Ishikawa (cell line): ENCODE measurements around the gene PRDM8.

Experiments used
- MAX ChIP-seq: IDR thresholded peaks from 2 replicates; pipeline ENCODE4 v1.6.1; 2012
- NFIC ChIP-seq: IDR thresholded peaks from 2 replicates; pipeline ENCODE4 v1.6.1; 2012
- RAD21 ChIP-seq: IDR thresholded peaks from 2 replicates; pipeline ENCODE4 v1.6.1; 2012; ENCODE audit warnings: low read depth
- YY1 ChIP-seq: IDR thresholded peaks from 2 replicates; pipeline ENCODE4 v1.6.1; 2012; ENCODE audit warnings: low read depth
- ZBTB7A ChIP-seq: IDR thresholded peaks from 2 replicates; pipeline ENCODE4 v1.6.1; 2012; ENCODE audit warnings: low read depth
- TF ChIP-seq, protein P1 (sequence below): IDR thresholded peaks from 2 replicates; pipeline ENCODE4 v1.6.1; 2012; ENCODE audit warnings: low read depth, mild to moderate bottlenecking

DNA sequence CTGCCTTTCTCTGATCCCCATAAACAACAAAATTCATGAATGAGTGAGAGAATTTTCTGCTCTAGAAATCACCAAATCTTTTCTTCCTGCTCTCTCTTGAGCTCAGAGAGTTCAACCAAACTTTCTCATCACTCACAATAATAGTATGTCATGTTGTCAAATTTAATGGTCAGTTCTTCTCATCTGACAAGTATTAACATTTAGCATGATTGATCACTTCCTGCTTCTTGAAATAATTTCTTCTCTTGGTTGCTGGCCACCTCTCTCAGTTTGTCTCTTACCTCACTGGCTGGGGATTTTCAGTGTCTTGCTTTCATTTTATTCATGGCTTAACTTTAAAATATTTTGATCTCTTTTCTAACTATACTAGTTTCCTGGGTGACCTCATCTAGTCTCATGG lies 43.7 kb downstream of the PRDM8 start:
- TF ChIP-seq RAD21 (no peak), YY1 (no peak), MAX (no peak), NFIC (no peak), ZBTB7A (no peak)
- TF ChIP-seq, protein P1, sequence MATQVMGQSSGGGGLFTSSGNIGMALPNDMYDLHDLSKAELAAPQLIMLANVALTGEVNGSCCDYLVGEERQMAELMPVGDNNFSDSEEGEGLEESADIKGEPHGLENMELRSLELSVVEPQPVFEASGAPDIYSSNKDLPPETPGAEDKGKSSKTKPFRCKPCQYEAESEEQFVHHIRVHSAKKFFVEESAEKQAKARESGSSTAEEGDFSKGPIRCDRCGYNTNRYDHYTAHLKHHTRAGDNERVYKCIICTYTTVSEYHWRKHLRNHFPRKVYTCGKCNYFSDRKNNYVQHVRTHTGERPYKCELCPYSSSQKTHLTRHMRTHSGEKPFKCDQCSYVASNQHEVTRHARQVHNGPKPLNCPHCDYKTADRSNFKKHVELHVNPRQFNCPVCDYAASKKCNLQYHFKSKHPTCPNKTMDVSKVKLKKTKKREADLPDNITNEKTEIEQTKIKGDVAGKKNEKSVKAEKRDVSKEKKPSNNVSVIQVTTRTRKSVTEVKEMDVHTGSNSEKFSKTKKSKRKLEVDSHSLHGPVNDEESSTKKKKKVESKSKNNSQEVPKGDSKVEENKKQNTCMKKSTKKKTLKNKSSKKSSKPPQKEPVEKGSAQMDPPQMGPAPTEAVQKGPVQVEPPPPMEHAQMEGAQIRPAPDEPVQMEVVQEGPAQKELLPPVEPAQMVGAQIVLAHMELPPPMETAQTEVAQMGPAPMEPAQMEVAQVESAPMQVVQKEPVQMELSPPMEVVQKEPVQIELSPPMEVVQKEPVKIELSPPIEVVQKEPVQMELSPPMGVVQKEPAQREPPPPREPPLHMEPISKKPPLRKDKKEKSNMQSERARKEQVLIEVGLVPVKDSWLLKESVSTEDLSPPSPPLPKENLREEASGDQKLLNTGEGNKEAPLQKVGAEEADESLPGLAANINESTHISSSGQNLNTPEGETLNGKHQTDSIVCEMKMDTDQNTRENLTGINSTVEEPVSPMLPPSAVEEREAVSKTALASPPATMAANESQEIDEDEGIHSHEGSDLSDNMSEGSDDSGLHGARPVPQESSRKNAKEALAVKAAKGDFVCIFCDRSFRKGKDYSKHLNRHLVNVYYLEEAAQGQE = no peak
